NCI-H1092 treated with DMSO at 0.1 percent for 48 hours (cell line): ENCODE data around the gene LARGE2.
A peak's percentile ranks its signal among the peaks of the same experiment; 100 is the strongest.

ENCODE experiments used
- DNase-seq: peaks from one replicate; lab custom pipeline; 2025; lab: John Stamatoyannopoulos, UW

LARGE2 gene

GRCh38 chr11:45917286-45917622, 5.2 kb upstream of the LARGE2 start:
- DNase-seq, result no peak

- peak; percentile 99 for DNase-seq
These were observed 4.7 kb upstream of the LARGE2 start, which contains the start of gene PEX16 for GRCh38 chr11:45917623-45918330. Gene PEX16 (minus strand): TSS chr11:45917877. CDS start chr11:45917811, 66 bp downstream.

- peak; percentile 88 for DNase-seq
These were observed 4.0 kb upstream of the LARGE2 start for GRCh38 chr11:45918331-45918941.

- DNase-seq, result no peak
These were observed 3.3 kb upstream of the LARGE2 start for GRCh38 chr11:45918962-45919675.

- DNase-seq, result no peak
These were observed 2.5 kb upstream of the LARGE2 start for GRCh38 chr11:45919806-45920530.

GRCh38 chr11:45920531-45921477, 1.7 kb upstream of the LARGE2 start:
- DNase-seq, result no peak

- DNase-seq, result peak; percentile 22
These were observed 663 bp upstream of the LARGE2 start for GRCh38 chr11:45921561-45922424.

GRCh38 chr11:45924036-45924915, 1.8 kb downstream of the LARGE2 start:
- no peak for DNase-seq

GRCh38 chr11:45924927-45925326, 2.5 kb downstream of the LARGE2 start:
- DNase-seq, result no peak

GRCh38 chr11:45925550-45925949, 3.1 kb downstream of the LARGE2 start:
- no peak for DNase-seq

GRCh38 chr11:45926001-45926401, 3.5 kb downstream of the LARGE2 start:
- no peak for DNase-seq

- DNase-seq, result no peak
These were observed 4.3 kb downstream of the LARGE2 start for GRCh38 chr11:45926536-45927331.

- DNase-seq, result no peak
These were observed 4.9 kb downstream of the LARGE2 start for GRCh38 chr11:45927332-45927683.

GRCh38 chr11:45927684-45928413, 5.4 kb downstream of the LARGE2 start:
- DNase-seq, result no peak

GRCh38 chr11:45928535-45929215, 6.2 kb downstream of the LARGE2 start:
- no peak for DNase-seq

GRCh38 chr11:45929486-45930030, 7.1 kb downstream of the LARGE2 start:
- no peak for DNase-seq
